Measurements from ENCODE around the gene PRLR. TPM values are rescaled to one million over a fixed set of nuclear protein-coding genes. Genes with fewer than 3 reads are reported as not detected.

The PRLR gene
- total and polyA plus RNA-seq, 2 of the 13 experiments (the other 11 are each of a cell fraction or from before 2014, with no cell fraction given), result 12.2 to 13.3 TPM

DNA sequence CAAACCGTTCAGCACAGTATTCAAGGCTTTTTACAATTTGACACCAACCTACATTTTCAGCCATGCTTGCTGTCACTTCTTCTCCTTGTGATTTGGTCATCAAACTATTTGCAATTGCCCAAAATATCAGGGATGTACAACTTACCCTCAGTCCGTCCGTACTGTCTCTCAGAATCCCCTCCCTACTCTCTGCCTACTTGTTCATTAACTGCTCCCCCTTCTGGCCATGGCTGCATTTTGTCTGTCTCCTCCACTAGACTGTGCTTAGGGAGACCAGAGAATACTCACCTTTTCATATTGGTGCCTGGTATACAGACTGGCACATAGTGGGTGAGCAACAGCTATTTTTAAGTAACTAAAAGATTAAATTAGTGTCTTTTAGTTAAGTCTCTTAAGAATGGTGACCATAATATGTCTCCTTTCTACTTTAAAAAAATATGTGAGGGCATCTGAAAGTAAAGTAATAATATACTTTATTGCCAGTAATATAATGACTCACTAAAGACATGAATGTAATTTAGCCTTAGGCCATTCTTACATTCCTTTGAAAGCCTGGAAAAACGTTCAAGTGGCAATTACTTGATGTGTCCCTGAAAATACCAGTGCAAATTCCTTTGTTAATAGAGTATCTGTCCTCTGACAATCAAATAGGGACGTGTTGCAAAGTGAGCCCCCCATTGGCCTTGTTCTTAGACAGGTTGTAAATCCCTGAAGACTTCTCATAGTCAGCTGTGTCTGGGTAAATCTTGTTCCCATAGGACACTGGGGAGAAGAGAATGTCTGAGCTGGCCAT is 27.8 kb downstream of the PRLR start (continued):
- TF ChIP-seq, protein P1, sequence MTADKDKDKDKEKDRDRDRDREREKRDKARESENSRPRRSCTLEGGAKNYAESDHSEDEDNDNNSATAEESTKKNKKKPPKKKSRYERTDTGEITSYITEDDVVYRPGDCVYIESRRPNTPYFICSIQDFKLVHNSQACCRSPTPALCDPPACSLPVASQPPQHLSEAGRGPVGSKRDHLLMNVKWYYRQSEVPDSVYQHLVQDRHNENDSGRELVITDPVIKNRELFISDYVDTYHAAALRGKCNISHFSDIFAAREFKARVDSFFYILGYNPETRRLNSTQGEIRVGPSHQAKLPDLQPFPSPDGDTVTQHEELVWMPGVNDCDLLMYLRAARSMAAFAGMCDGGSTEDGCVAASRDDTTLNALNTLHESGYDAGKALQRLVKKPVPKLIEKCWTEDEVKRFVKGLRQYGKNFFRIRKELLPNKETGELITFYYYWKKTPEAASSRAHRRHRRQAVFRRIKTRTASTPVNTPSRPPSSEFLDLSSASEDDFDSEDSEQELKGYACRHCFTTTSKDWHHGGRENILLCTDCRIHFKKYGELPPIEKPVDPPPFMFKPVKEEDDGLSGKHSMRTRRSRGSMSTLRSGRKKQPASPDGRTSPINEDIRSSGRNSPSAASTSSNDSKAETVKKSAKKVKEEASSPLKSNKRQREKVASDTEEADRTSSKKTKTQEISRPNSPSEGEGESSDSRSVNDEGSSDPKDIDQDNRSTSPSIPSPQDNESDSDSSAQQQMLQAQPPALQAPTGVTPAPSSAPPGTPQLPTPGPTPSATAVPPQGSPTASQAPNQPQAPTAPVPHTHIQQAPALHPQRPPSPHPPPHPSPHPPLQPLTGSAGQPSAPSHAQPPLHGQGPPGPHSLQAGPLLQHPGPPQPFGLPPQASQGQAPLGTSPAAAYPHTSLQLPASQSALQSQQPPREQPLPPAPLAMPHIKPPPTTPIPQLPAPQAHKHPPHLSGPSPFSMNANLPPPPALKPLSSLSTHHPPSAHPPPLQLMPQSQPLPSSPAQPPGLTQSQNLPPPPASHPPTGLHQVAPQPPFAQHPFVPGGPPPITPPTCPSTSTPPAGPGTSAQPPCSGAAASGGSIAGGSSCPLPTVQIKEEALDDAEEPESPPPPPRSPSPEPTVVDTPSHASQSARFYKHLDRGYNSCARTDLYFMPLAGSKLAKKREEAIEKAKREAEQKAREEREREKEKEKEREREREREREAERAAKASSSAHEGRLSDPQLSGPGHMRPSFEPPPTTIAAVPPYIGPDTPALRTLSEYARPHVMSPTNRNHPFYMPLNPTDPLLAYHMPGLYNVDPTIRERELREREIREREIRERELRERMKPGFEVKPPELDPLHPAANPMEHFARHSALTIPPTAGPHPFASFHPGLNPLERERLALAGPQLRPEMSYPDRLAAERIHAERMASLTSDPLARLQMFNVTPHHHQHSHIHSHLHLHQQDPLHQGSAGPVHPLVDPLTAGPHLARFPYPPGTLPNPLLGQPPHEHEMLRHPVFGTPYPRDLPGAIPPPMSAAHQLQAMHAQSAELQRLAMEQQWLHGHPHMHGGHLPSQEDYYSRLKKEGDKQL (CRISPR knock-in tag; IDR thresholded peaks at IDR 0.05; ENCODE audit: low read depth), result no peak
- TF ChIP-seq ZNF501 (CRISPR knock-in tag; IDR thresholded peaks at IDR 0.05), result no peak
- TF ChIP-seq ZNF225 (CRISPR knock-in tag; IDR thresholded peaks at IDR 0.05), result no peak
- TF ChIP-seq ZNF121 (CRISPR knock-in tag; IDR thresholded peaks at IDR 0.05), result no peak
- TF ChIP-seq ZSCAN20 (CRISPR knock-in tag; IDR thresholded peaks at IDR 0.05; ENCODE audit: borderline replicate concordance), result no peak
- no peak for TF ChIP-seq ZNF20 (CRISPR knock-in tag; IDR thresholded peaks at IDR 0.05)

DNA sequence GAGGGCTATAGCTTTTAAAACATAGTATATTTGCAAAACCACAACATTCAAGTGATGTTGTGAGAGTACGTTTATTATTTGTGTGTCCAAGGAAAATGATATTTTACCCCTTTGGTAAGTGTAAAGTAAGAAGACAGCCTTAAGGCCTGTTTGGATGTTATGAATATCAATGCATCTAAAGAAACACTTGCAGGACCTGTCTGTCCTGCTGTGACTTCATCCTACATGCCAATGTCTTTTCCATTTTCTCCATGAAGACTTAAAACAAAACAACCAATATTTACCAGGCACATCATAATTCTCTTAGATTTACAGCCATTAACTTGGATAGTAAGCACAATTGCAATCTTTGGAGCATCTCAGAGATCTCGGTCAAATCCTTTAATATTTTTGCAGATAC is 29.0 kb downstream of the PRLR start:
- no peak overlapping the region for H2AFZ ChIP-seq (ENCODE audit: low read length)
- H3K27me3 ChIP-seq (ENCODE audit: control insufficient read depth in 1 of 2, insufficient read depth in 2 of 2, low read length in 2 of 2), result no peaks in the 10 kb centered on the region
- no peak overlapping the region for H3K4me3 ChIP-seq (replicated peaks in 1 of 3; ENCODE audit: insufficient read depth in 1 of 3, low read depth in 2 of 3, low read length in 3 of 3)
- in situ Hi-C loops (cut with HindIII; ENCODE audit: extremely low pct_ligation_motif_present, low pct_unique_long_range_greater_than_20kb), result no loop called here
- no peaks in the 10 kb centered on the region for H3K36me3 ChIP-seq (replicated peaks in 1 of 2; ENCODE audit: control insufficient read depth in 1 of 2, insufficient read depth in 2 of 2, low read length in 2 of 2)
- ChIA-PET POLR2A (no interaction called here), CTCF (ENCODE audit: low intra/inter-chr PET ratio, low total read pairs) (interaction anchor here (1.3 to 4.0 kb wide), 2 partner anchors 111 to 116 kb away, joined by 3 to 59 read pairs; no protein-coding TSS in a partner anchor)
- WGBS (ENCODE audit: low lambda C conversion rate), result 84% methylated on average over 2 of the region's 2 CpGs
- H3K79me2 ChIP-seq (ENCODE audit: insufficient read depth, low read length), result no peaks in the 10 kb centered on the region
- H4K20me1 ChIP-seq (ENCODE audit: insufficient read depth, low read length), result no peaks in the 10 kb centered on the region
- no peaks in the 10 kb centered on the region for H3K9me3 ChIP-seq (ENCODE audit: low read length)
- BruUV-seq (replicated peaks), result no TSS peak
- H3K4me2 ChIP-seq (ENCODE audit: low read depth, low read length), result no peak overlapping the region
- TF ChIP-seq REXO4 (CRISPR knock-in tag; IDR thresholded peaks at IDR 0.05; ENCODE audit: borderline replicate concordance) (no peak), GPN1 (CRISPR knock-in tag; IDR thresholded peaks at IDR 0.05; ENCODE audit: borderline replicate concordance) (no peak), FOXA1 (IDR thresholded peaks at IDR 0.05) (no peak), FOXA1 (CRISPR knock-in tag; IDR thresholded peaks at IDR 0.05) (no peak)
- FAIRE-seq (no peak), ATAC-seq (no peak), DNase-seq (ENCODE audit: low spot score) (no peak)
- H3K9ac ChIP-seq (ENCODE audit: insufficient read depth, low read depth, low read length), result no peak overlapping the region
- peaks cover 25% of the 10 kb centered on the region for H3K4me1 ChIP-seq (ENCODE audit: insufficient read depth, low read length)
- intact Hi-C loops (cut with micrococcal nuclease; ENCODE audit: unreplicated experiment), result no loop called here
- H3K27ac ChIP-seq (ENCODE audit: extremely low read length, insufficient read depth, low read length), result no peak overlapping the region
